ENCODE measurements around the gene BICD1.
"Not testable (repeated sequence)": the region's sequence is repeated elsewhere in the genome, so short reads cannot be mapped to it uniquely, and the experiment has no call there.

Gene BICD1

GRCh38 chr12:32196250-32197198 is 89.9 kb downstream of the BICD1 start:
- DNase-seq: no peak

DNA sequence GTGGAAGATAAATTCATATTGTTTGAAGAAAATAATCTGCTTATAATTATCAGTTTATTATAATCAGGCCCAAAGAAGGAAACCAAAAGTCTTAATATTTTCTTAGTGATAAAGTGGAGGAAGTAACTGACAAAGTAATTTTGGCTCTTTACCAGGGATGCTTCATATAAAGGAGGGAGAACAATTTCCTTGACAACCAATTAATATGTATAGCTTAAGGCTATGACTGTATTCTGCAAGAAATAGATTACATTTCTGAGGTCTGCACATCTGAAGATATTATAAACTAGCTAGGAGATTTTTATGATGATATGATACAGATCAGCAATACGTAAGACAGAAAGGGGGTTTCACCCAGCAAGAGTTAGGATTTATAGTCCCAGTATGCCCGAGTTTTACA is 90.8 kb downstream of the BICD1 start:
- no peak for DNase-seq

DNA sequence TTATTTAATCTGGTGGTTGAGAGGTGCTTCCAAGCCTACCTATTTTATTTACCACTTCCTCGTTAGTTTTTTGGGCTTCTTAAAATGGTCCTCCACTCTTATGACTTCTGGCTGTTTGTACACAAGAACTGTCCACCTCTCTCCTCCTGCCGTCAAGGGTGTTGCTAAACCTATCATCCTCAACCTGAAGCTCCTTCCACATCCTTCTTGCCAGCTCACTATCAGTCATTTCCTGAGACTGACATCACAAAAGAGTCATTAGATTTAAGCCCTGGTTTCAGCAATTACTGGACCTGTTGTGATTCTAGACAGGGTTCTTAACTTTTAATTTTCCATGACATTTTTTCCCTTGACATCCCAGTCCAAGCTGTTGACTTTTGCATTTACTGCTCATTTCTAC is 91.9 kb downstream of the BICD1 start:
- DNase-seq: no peak

- no peak for DNase-seq
Observed at GRCh38 chr12:32201096-32201495, 94.4 kb downstream of the BICD1 start.

GRCh38 chr12:32201976-32202375 is 95.3 kb downstream of the BICD1 start:
- no peak for DNase-seq

DNA sequence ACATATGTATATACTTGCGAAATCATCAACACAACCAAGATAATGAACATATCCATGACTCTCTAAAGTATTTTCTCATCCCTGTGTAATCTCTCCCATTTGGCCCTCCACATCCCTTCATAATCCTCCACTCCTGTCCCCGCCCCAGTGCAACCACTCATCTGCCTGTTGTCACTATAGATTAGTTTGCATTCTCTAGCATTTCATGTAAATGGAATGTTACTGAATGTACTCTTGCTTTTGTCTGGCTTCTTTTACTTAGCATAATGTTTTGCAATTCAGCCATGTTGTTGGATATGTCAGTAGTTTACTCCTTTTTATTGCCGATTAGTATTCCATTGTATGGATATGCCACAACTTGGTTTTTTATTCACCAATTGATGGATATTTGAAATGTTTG is 99.1 kb downstream of the BICD1 start:
- no peak for DNase-seq

DNA sequence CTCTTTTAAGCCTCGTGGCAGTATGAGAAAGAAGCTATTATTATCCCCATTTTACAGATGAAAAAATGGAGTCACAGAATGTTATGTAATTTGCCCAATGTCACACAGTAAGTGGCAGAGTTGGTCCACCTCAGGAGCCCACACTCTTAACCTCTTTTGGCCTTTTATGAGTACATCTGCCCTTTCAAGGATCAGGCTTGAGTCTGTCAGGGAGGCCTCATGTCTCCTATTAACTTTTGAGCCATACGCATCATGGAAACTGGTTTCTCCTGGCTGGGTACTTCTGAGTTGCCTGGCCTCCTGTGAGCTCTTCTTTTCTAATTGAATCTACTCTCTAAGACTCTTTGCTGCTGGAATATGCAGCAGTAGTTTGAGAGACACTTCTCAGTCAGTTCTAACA is 101.7 kb downstream of the BICD1 start:
- no peak for DNase-seq

DNA sequence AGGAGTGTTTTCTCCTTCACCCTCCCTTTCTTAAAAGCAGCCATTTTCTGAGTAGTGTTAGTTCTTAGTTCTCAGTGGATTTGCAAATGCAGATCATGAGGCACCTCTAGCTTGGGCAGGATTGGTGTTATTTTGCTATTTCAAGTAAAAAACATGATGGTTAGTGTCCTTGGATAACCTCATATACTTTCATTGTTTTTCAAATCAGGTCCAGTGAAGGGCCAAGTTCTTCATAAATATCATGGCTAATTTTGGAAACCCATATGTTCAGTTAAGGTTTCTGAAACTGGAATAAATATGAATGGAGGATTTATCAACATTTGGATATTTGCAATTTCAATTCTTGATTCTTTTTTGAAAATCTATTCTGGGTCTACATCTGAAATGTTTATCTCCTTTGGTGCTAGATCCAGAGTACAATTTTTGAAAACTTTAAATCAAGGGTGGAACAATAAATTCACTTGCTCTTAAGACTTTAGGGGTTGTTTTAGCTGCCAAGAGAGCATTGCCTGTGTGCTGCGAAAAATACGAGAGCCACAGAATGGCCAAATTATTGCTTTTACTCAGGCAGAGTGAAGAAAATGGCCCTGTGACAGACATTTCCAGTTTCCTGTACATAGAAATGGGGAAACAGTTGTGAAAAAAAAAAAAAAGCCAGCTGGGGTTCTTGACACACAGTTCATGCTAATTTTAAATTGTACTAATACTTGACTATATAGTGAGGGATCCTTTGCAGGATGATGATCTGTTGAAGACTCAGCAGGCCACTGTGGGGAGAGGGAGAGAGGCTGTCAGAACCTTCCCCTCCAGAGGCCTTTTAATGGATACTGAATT is 104.6 kb downstream of the BICD1 start:
- no peak for DNase-seq

- no peak for DNase-seq
Observed at GRCh38 chr12:32211900-32212156, 105.2 kb downstream of the BICD1 start.

- DNase-seq: no peak
Observed at GRCh38 chr12:32214723-32215122, 108.1 kb downstream of the BICD1 start.

- no peak for DNase-seq
Observed at GRCh38 chr12:32217354-32218310, 111.0 kb downstream of the BICD1 start.

DNA sequence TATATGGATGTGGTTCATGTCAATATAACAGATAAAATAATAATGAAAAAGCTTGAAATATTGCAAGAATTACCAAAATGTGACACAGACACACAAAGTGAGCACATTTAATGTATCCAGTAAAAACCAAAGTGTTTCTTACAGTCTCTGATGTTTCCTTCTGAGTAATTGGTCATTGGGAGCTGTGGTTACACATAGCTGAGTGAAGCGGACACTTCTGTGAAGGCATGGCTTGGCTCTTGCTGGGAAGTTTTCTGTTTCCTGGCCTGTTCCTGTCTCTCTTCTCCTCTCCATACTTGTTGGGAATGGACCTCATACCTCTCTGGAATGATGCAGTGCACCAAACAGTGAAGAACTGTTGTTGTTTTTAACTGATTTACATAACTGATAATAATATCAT is 117.3 kb downstream of the BICD1 start:
- no peak for DNase-seq

- DNase-seq: no peak
Observed at GRCh38 chr12:32226768-32227167, 120.1 kb downstream of the BICD1 start.

- DNase-seq: no peak
Observed at GRCh38 chr12:32229971-32230612, 123.4 kb downstream of the BICD1 start.

DNA sequence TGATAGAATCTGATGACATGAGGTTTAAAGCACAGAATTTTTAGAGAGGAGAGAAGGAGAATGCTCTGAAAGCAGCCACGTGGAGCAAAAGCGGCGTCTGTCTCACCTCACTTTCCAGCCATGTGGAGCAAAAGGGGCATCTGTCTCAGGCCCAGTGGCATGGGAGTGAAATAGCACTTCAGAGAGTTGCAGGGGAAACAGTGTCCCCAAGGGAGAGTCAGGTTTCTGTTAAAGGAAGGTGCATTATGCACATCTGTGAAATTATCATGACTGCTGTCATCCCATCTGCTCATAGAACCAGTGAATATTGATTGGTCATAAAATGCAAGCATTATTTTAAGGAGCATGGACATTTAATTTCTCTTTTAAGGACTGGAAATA is 124.0 kb downstream of the BICD1 start:
- DNase-seq: no peak

- DNase-seq: not testable (repeated sequence)
Observed at GRCh38 chr12:32231361-32231760, 124.7 kb downstream of the BICD1 start.

GRCh38 chr12:32233568-32233967 is 126.9 kb downstream of the BICD1 start:
- no peak for DNase-seq

GRCh38 chr12:32235251-32235650 is 128.6 kb downstream of the BICD1 start:
- DNase-seq: no peak

DNA sequence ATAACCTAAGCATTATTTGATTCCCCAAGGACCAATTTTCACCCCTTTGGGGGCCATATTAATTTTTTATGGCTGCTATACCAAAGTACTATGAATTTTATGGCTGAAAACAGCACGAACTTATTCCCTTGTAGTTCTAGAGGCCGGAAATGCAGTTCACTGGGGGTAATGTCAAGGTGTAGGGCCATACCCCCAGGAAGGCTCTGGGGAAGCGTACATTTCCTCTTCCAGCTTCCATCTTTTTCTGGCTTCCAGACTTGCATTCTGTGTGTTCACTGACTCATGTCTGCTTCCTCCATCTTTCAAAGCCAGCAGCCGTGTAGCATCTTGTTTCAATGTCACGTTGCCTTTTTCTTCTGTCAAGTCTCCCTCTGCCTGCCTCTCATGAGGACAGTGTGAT is 133.5 kb downstream of the BICD1 start:
- no peak for DNase-seq

DNA sequence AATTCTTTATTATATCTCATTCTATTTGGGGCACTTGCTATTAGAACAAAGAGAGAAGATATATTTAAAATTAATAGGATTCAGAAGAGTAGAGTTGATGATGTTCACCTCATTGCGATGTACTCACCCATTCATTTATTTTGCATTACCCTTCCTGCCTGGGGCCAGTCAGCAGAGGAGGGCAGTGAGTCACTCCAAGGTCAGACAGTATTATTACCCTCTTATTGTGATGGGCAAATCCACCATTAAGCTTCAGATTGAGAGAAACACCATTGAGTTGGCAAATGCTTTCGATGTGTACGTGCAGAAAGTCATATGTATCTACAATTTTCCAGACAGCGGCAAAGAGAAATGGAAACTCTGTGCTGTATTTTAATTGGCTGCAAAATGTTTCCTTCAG is 134.2 kb downstream of the BICD1 start:
- DNase-seq: no peak

DNA sequence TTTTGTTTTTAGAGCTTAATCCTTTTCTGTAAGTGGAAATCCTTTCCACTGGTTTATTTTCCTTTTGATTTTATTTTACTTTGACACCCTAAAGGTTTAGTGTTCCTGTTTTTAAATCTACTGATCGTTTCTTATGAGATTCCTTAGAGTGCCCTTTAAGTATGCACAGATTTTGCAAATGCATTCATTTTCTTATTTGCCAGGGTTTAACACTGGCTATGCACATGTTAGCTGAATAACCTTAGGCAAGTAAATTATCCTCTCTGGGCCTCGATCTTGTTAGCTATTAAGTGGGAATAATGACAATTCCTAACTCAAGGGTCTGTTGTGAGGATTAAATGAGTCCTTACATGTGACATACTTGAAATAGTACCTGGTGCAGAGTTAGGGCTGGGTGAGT is 136.0 kb downstream of the BICD1 start:
- DNase-seq: no peak

DNA sequence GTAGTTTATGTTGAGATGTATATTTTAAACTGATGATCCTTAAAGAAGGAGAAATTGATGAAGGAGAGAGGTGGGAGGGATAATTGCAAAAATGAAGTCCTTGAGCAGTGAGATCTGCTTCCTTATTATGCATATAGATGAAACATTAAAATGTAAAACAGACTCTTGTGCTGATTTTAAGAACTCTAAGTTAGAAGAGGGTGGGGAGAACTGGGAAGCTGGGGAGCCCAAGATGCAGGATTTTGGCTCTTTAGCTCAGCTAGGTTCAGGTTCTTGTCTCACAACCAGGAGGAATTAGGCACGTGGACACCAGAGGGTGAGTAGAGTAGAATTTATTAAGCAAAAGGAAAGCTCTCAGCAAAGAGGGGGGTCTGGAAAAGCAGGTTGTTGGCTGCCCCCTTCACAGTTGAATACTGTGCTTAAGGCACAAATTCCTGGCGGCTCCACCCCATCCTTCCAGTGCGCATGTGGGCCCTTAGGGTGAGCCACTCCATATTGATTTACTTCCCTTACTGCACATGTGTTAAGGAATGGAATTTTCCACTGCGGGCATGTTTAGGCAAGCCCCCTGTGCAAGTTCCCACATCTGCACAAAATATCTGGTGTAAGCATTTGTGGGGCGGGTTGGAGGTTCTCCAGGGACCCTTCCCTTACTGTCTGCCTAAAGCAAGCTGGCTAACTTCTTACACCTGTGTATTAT is 141.9 kb downstream of the BICD1 start:
- no peak for DNase-seq
